Bladder microvascular endothelial cell (primary cell): ENCODE data around the gene GAL3ST2. TPM values are rescaled to one million over a fixed set of nuclear protein-coding genes. Genes with fewer than 3 reads are reported as not detected.

ENCODE experiments used
- total RNA-seq: library from RNA; depleted of rRNA; stranded (reverse); fragments of >200 nt; gene quantifications from 2 replicates; pipeline ENCODE4 v1.2.3, GENCODE V29; 2014

GAL3ST2 gene
- not detected in 2 replicates for total RNA-seq

DNA sequence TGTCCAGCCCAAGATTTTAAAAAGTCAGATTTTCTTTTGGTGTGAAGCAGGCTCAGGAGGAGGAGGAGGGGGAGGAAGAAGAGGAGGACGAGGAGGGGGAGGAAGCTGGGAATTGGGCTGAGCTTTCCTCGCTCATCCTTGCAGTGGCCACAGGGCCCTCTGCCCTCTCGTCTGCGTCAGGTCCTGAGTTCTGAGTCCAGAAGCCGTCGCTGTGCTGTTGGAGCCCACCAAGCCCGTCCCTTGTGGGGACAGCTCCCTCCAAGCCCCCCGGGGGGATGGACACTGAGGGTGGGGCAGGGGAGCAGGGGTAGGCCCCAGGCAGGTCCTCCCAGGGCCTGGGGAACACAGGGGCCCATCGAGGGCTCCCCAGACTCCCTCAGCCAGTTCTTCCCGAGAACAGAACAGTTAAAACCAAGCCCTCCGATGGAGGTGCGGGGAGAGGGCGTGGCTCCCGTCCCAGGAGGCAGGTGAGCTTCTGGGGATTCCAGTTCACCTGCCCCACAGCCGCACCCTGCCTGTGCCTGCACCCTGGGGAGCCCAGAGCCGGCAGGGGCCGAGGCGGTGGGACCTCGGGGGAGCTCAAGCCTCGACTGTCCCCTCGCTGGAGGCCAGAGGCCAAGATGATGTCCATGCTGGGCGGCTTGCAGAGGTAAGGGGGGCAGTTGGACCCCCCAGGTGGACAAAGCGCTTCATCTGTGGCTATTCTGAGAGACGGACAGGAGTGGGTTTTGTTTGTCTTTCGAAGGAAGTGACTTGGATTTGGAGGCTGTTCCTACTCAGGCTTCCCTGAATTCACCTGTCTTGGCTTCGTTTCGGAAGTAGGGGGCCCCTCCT, at the start of gene GAL3ST2:
Gene GAL3ST2, plus strand, starts transcription at position 487 of the 834 bp plus-strand sequence. Its CDS starts 134 bp downstream, at position 621.

DNA sequence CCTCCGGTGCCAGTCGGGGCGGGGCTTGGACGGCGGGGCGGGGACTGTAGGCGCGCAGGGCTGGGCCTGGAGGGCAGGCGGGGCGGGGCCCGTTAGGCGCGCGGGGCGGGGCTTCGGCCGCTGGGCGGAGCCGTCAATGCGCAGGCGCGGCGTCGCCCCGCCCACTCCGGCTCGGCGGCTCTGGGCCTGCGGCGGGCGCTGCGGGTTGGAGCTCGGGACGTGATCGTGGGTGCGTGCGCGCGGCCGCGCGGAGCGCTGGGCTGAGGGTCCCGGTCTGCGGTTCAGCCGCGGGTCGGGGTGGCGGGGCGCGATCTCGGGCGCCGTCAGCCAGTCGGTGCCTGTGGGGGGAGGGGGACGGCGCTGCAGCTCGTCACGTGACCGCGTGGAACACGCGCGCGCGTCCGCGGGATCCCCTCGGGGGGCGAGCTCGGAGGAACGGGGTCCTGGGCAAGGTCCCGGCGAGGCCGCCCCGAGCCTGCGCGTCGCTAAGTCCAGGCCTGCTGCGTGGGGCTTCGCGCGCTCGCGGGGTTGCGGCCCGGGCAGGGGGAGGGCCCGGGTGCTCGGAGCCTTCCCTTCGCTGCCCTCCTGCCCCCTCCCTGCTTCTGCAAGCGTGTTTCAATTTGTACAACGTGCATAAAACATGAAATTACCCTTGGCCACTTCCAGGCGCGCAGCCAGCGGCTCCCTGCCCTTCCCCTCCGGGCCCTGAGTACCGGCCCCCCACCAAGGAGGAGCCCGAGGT, 42.0 kb upstream of the GAL3ST2 start, which contains the start of gene D2HGDH:
Gene D2HGDH, plus strand, starts transcription at position 164 of the 742 bp plus-strand sequence. CDS start 595 bp downstream, outside the sequence.

DNA sequence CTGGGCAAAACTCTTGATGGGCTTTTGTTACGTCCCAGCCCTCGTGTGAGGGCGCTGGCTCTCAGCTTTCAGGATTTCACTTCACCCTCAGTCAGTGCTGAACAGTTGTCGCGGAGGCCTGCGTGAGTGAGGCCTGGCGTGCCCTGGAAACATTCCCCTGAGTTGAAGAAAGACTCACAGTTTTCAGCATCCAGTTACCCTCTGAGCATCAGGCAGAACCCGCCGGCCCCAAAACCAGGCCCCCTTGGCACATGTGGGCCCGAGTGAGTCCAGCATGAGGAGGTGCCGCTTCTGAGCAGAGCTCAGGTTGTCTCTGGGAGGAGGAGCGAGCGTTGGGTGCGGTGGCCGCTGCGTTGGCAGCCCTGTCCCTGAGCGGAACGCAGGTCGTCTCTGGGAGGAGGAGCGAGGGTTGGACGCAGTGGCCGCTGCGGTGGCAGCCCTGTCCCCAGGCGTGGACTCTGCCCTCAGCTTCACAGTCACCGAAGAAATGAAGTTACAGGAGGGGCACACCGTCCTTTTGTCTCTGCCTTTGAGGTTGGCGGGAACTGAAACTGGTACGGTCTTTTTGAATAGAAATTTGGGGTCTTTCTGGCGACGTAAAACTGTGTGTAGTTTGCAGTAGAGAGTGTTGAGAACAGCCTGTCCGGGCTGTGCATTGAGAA, 32.2 kb downstream of the GAL3ST2 start, which contains the start of gene NEU4:
Gene NEU4, plus strand, starts transcription at position 473 of the 662 bp plus-strand sequence. CDS start 5,292 bp downstream, outside the sequence.

Other genes with a start within 250 kb of the GAL3ST2 start
- gene BOK, start 218.1 kb upstream of the GAL3ST2 start, total RNA-seq = 34.8 and 102 TPM in 2 replicates
- 31.9 and 36.4 TPM in 2 replicates for gene THAP4, start 139.7 kb upstream of the GAL3ST2 start, total RNA-seq
- 30.8 and 121 TPM in 2 replicates for gene ATG4B, start 139.1 kb upstream of the GAL3ST2 start, total RNA-seq
- 22.0 and 42.3 TPM in 2 replicates for gene DTYMK, start 90.0 kb upstream of the GAL3ST2 start, total RNA-seq
- 16.4 and 28.6 TPM in 2 replicates for gene ING5, start 74.8 kb upstream of the GAL3ST2 start, total RNA-seq
- gene D2HGDH, start 42.2 kb upstream of the GAL3ST2 start, total RNA-seq = 10.7 and 15.9 TPM in 2 replicates
- not detected in 2 replicates for gene NEU4, start 32.4 kb downstream of the GAL3ST2 start, total RNA-seq
- not detected in 2 replicates for gene PDCD1, start 82.1 kb downstream of the GAL3ST2 start, total RNA-seq
- not detected in 2 replicates for gene RTP5, start 92.9 kb downstream of the GAL3ST2 start, total RNA-seq